Uterus (tissue), 4 donors: ENCODE results near the gene ADI1. TPM values are rescaled to one million over a fixed set of nuclear protein-coding genes. Genes with fewer than 3 reads are reported as not detected.
"Not testable (repeated sequence)": the region's sequence is repeated elsewhere in the genome, so short reads cannot be mapped to it uniquely, and the experiment has no call there.

Experiments
- DNase-seq, 2 donors: peaks; one replicate each; pipeline ENCODE4 v3.0.0-alpha.2; 2019 to 2020
- H3K27ac ChIP-seq, 2 donors: fragments of 200-600 bp; sonication (generic); 1 replicate in 1 of 2; 2 replicates in 1 of 2; pipeline ENCODE4 v1.5.1; 2016 to 2018
- H3K27me3 ChIP-seq, 2 donors: fragments of 200-600 bp; sonication (generic); one replicate each; pipeline ENCODE4 v1.5.1; 2018 to 2019; ENCODE audit warnings: control low read depth in 1 of 2
- H3K36me3 ChIP-seq, 2 donors: fragments of 200-600 bp; sonication (generic); one replicate each; pipeline ENCODE4 v1.5.1; 2019; ENCODE audit warnings: control low read depth in 1 of 2
- H3K4me1 ChIP-seq, 2 donors: fragments of 200-600 bp; sonication (generic); one replicate each; pipeline ENCODE4 v1.5.1; 2018 to 2019; ENCODE audit warnings: control low read depth in 1 of 2
- H3K4me3 ChIP-seq, 2 donors: fragments of 200-600 bp; sonication (generic); 1 replicate in 1 of 2; 2 replicates in 1 of 2; pipeline ENCODE4 v1.5.1; 2018 to 2019; ENCODE audit warnings: mild to moderate bottlenecking in 1 of 2
- H3K9me3 ChIP-seq, 2 donors: fragments of 200-600 bp; sonication (generic); one replicate each; pipeline ENCODE4 v1.5.1; 2019; ENCODE audit warnings: control low read depth in 1 of 2
- POLR2A ChIP-seq, 2 donors: fragments of 450-650 bp; IDR thresholded peaks; one replicate each; pipeline ENCODE4 v1.6.1; 2016; ENCODE audit warnings: antibody characterized with exemption in 2 of 2, mild to moderate bottlenecking in 1 of 2, moderate library complexity in 1 of 2
- intact Hi-C: fragments of 100-400 bp; cut with DNase I; formaldehyde crosslinking; loops from one replicate; pipeline ENCODE4 v1.15.1; 2023; ENCODE audit warnings: low total_unique reads
- total RNA-seq, 4 donors: library from RNA; depleted of rRNA in 3 of 4; stranded (reverse); fragments of >200 nt in 3 of 4; gene quantifications; one replicate each; pipeline versions ENCODE4 v1.1.0 to v1.2.4, GENCODE V29; 2014 to 2023
- TF ChIP-seq, protein P1 (sequence below), 4 experiments: fragments of 200-600 bp in 2 of 4; fragments of 450-650 bp in 2 of 4; sonication (generic) in 2 of 4; IDR thresholded peaks; one replicate each; pipeline ENCODE4 v1.5.1; 2016 to 2019; ENCODE audit warnings: antibody characterized with exemption in 4 of 4, mild to moderate bottlenecking in 2 of 4, moderate library complexity in 1 of 4
- donor health status: DM: yes; HTN: yes; CAD: no.

Gene ADI1
- total RNA-seq, 4 donors from 2014 or later: 31.5 to 65.0 (median 37.9) TPM

DNA sequence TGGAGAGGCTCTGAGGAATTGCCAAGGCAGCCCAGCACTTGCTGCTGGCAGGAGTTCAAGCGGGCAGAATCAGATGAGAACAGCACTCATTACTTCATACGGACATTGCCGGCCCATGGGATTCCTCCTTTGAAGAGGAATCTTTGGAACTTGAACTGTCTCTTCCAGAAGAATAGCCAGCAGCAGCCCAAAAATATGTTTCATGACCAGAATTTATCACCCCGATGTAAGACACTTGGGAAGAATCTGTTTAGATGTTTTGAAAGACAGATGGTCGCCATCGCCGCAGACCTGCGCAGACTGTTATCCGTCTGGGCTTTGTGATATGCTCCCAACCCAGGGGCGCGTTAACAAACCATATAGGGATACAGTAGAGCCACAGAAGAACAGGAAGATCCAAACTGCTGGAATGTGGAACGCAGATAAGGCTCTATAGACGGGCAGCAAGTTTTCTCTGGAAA lies 3.7 kb upstream of the ADI1 start:
- H3K4me1 ChIP-seq: peaks cover 4 to 6% of the 10 kb centered on the region in 2 donors
- intact Hi-C loops: no loop called here
- no peak overlapping the region for H3K4me3 ChIP-seq
- no peaks in the 10 kb centered on the region for H3K36me3 ChIP-seq
- H3K27ac ChIP-seq: peak overlapping the region; percentile 76 to 77
- DNase-seq: peak; percentile 55 to 74
- H3K9me3 ChIP-seq: no peaks in the 10 kb centered on the region
- TF ChIP-seq, protein P1, sequence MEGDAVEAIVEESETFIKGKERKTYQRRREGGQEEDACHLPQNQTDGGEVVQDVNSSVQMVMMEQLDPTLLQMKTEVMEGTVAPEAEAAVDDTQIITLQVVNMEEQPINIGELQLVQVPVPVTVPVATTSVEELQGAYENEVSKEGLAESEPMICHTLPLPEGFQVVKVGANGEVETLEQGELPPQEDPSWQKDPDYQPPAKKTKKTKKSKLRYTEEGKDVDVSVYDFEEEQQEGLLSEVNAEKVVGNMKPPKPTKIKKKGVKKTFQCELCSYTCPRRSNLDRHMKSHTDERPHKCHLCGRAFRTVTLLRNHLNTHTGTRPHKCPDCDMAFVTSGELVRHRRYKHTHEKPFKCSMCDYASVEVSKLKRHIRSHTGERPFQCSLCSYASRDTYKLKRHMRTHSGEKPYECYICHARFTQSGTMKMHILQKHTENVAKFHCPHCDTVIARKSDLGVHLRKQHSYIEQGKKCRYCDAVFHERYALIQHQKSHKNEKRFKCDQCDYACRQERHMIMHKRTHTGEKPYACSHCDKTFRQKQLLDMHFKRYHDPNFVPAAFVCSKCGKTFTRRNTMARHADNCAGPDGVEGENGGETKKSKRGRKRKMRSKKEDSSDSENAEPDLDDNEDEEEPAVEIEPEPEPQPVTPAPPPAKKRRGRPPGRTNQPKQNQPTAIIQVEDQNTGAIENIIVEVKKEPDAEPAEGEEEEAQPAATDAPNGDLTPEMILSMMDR (IDR thresholded peaks at IDR 0.05): no peak
- no peak for TF ChIP-seq POLR2A (IDR thresholded peaks at IDR 0.05)
- H3K27me3 ChIP-seq: no peaks in the 10 kb centered on the region

DNA sequence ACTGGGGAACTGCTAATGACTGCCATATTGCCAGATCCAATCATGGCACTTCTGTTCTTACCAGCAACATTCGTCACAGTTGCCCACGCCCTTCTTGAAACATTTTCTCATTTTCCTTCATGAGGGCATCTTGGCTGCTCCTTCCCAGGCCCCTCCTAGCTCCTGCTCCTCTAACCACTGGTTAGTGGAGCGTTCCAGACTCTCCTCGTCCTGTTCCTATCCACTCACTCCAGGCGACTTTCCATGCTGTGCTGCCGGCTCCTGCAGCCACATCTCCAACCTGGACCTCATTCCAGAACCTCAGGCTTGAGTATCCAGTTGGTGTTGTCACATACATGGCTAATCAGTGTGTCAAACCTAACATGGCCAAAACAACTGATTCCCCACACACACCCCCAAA lies 1.3 kb upstream of the ADI1 start:
- Histone ChIP-seq H3K27ac (no peak overlapping the region), H3K4me1 (peaks cover 4 to 6% of the 10 kb centered on the region in 2 donors), H3K36me3 (no peaks in the 10 kb centered on the region), H3K4me3 (no peak overlapping the region), H3K27me3 (no peaks in the 10 kb centered on the region), H3K9me3 (no peaks in the 10 kb centered on the region)
- intact Hi-C loops: no loop called here
- TF ChIP-seq, protein P1 (IDR thresholded peaks at IDR 0.05): no peak
- no peak for TF ChIP-seq POLR2A (IDR thresholded peaks at IDR 0.05)
- DNase-seq: no peak

DNA sequence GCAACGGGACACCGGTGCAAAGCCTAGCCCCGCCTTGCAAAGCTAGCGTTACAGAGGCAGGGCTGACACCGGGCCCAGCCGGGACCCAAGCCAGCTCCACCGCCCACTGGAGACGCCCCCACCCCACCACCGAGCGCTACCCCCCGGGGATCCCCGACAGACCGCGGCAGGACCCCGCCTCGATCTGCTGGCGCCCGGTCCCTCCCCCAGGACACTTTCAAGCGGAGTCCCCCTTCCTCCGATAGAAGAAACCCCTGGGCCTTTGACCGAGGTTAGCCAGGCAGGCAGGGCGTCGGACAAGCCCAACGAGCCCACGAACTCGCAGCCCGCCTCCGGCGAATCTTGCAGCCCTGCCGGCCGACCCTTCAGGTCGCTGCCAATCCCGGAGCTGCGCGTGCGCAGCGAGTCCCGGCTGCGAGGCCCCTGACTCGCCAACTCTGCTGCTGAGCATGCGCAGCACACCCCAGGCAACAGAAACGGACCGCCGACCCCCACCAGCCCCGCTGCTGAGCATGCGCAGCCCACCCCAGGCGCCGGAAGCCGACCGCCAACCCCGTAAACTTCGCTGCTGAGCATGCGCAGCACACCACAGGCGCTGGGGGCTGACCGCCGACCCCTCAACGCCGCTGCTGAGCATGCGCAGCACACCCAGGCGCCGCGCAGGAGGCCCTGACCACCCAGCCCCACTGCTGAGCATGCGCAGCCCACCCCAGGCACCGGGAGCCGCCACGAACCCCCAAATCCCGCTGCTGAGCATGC lies 656 bp downstream of the ADI1 start:
- peak; percentile 98 to 99 for DNase-seq
- H3K36me3 ChIP-seq: no peaks in the 10 kb centered on the region
- H3K4me3 ChIP-seq: peak overlapping the region; percentile 95
- intact Hi-C loops: no loop called here
- peak in 1 of 2 donors; percentile 5 for TF ChIP-seq POLR2A (IDR thresholded peaks at IDR 0.05)
- TF ChIP-seq, protein P1 (IDR thresholded peaks at IDR 0.05): peak in 1 of 4 experiments; percentile 6
- H3K27me3 ChIP-seq: no peaks in the 10 kb centered on the region
- peaks cover 0 to 4% of the 10 kb centered on the region in 2 donors for H3K4me1 ChIP-seq
- H3K27ac ChIP-seq: peak overlapping the region; percentile 98 to 100
- no peaks in the 10 kb centered on the region for H3K9me3 ChIP-seq

DNA sequence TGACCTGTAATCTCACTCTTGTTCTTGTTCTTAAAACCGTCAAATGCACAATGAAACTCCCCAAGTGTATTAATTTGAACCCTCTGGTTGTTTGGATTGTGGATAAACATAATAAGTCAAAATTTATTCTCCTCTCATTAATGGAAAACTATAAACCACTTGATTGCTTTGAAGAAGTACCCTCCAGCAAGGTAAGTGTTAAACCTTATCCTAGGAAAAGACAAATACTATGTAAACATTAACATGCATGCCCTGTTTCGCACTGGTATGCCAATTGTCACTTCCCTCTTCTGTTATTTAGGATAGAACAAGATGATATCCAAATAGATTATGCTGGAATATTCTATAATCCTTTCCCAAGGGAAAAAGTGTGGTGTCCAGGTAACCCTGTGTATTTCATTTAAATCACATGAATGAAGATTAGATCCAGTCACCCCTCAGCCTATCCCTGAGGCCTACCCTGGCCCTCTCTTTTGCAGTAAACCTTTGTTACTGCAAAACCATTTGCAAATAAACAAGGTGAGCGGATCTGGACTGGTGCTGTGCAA lies 1.3 kb downstream of the ADI1 start:
- H3K4me3 ChIP-seq: peak overlapping the region; percentile 95
- peak overlapping the region; percentile 98 to 100 for H3K27ac ChIP-seq
- no peak for DNase-seq
- no peaks in the 10 kb centered on the region for H3K36me3 ChIP-seq
- no peaks in the 10 kb centered on the region for H3K27me3 ChIP-seq
- TF ChIP-seq POLR2A (IDR thresholded peaks at IDR 0.05): no peak
- TF ChIP-seq, protein P1 (IDR thresholded peaks at IDR 0.05): no peak
- intact Hi-C loops: no loop called here
- H3K9me3 ChIP-seq: no peaks in the 10 kb centered on the region
- H3K4me1 ChIP-seq: peaks cover 0 to 4% of the 10 kb centered on the region in 2 donors

DNA sequence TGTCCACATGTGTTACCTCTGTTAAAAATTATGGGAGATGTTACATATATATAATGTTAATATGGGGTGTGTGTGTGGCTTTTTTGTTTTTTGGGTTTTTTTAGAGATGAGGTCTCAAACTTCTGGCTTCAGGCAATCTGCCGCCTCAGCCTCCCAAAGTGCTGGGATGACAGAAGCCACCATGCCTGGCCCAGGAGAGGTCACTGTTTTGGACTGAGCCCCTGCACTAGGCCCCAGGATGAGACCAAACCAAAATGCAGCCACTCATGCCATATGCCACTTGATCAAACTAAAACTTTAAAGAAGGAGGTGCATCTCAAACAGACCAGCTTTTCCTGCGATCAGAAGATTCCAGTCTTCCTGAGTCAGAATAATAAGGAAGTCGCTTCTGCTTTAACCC lies 2.5 kb downstream of the ADI1 start:
- Histone ChIP-seq H3K36me3 (no peaks in the 10 kb centered on the region), H3K9me3 (no peaks in the 10 kb centered on the region), H3K27ac (no peak overlapping the region), H3K27me3 (no peaks in the 10 kb centered on the region), H3K4me3 (no peak overlapping the region), H3K4me1 (peaks cover 0 to 4% of the 10 kb centered on the region in 2 donors)
- intact Hi-C loops: no loop called here
- DNase-seq: no peak
- TF ChIP-seq, protein P1 (IDR thresholded peaks at IDR 0.05): no peak
- TF ChIP-seq POLR2A (IDR thresholded peaks at IDR 0.05): no peak

DNA sequence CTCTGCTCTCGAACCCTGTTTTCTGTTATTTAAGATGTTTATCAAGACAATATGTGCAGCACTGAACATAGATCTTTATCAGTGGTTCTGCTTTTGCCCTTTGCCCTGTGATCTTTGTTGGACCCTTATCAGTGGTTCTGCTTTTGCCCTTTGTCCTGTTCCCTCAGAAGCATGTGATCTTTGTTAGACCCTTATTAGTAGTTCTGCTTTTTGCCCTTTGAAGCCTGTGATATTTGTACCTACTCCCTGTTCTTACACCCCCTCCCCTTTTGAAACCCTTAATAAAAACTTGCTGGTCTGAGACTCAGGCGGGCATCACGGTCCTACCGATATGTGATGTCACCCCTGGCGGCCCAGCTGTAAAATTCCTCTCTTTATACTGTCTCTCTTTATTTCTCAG lies 3.9 kb downstream of the ADI1 start:
- H3K27me3 ChIP-seq, DNase-seq, H3K27ac ChIP-seq, H3K9me3 ChIP-seq, H3K4me1 ChIP-seq, H3K36me3 ChIP-seq, intact Hi-C loops, H3K4me3 ChIP-seq: not testable (repeated sequence)
